HUES64 (cell line): ENCODE results near the gene ODF2L. TPM values are rescaled to one million over a fixed set of nuclear protein-coding genes. Genes with fewer than 3 reads are reported as not detected.

Experiments used
- H3K27ac ChIP-seq: 2 replicates; pipeline ENCODE4 v1.7.0; 2013; ENCODE audit warnings: low read depth, low read length, inconsistent platforms
- H3K27me3 ChIP-seq: 2 replicates; pipeline ENCODE4 v1.6.1; 2013; ENCODE audit warnings: mild to moderate bottlenecking, low read length; ENCODE audit not compliant: insufficient read depth
- H3K36me3 ChIP-seq: 2 replicates; pipeline ENCODE4 v1.6.1; 2013; ENCODE audit warnings: mild to moderate bottlenecking, low read length; ENCODE audit not compliant: insufficient read depth
- H3K4me1 ChIP-seq: 2 replicates; pipeline ENCODE4 v1.6.1; 2013; ENCODE audit warnings: mild to moderate bottlenecking, low read length, moderate library complexity; ENCODE audit not compliant: insufficient read depth
- H3K4me3 ChIP-seq: 2 replicates; pipeline ENCODE4 v1.5.1; 2013; ENCODE audit warnings: mild to moderate bottlenecking, low read length, moderate library complexity
- H3K9ac ChIP-seq: 2 replicates; pipeline ENCODE4 v1.6.1; 2013; ENCODE audit warnings: mild to moderate bottlenecking, low read depth, low read length
- H3K9me3 ChIP-seq: 2 replicates; pipeline ENCODE4 v1.6.1; 2013; ENCODE audit warnings: low read depth, low read length; ENCODE audit not compliant: insufficient read depth
- WGBS: fragments of 150-250, 120-280 bp; methylation state at CpG from one replicate; pipeline ENCODE4 v1.1.7; 2013; ENCODE audit warnings: missing lambda C conversion rate; 5-methylcytosine and 5-hydroxymethylcytosine counted together
- polyA plus RNA-seq, 2 experiments: library from polyadenylated mRNA; stranded (reverse); fragments of 50-300 nt; gene quantifications; one replicate each; pipeline ENCODE4 v1.2.3, GENCODE V29; 2013

ODF2L gene
- 22.0 TPM for polyA plus RNA-seq (2013, experiment 1 of 2)
- polyA plus RNA-seq (2013, experiment 2 of 2), result 19.7 TPM

DNA sequence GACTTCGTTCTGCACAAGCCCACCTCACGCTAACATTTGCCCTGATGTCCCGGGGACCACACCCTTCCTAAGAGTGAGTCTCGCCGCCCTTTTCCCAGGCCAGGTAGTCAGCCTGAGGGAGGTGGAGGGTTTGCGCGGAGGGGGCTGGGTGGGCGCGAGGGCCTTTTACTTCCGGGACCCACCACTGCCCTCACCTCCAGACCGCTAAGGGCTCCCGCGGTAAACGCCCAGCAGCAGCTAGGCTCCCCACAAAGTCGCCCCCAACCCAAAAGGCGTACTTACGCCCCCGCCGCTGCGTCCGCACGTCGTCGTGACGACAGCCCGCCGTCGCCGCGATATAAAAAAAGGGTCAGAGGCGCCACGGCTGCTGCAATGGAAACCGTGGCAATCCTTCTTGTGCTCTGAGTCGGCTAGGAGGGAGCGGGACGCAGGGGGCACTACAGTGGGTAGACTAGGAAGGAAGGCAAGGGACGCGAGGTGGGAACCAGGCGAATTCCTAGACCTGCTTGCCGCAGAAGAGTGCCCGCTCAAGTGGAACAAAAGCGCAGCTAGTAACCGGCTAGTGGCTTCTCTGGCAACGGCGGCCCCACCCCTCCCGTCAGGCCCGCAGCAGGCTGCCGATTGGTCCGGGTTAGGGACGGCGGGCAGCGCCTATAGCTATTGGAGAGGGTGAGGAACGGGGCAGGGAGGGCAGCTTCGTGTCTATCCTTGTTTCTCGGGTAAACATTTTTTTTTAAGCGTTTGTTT is at the start of gene ODF2L:
Gene ODF2L, minus strand, starts transcription at position 573 of the 747 bp plus-strand sequence. CDS start 9,296 bp downstream, outside the sequence.
- peaks cover 7% of the 10 kb centered on the region for H3K4me1 ChIP-seq
- H3K36me3 ChIP-seq, result no peaks in the 10 kb centered on the region
- no peaks in the 10 kb centered on the region for H3K9me3 ChIP-seq
- peak within 1 kb of the TSS; percentile 86 for H3K9ac ChIP-seq
- peak within 1 kb of the TSS; percentile 96 for H3K4me3 ChIP-seq
- under 1% methylated on average over 51 of the region's 56 CpGs for WGBS
- peak within 1 kb of the TSS; percentile 89 for H3K27ac ChIP-seq
- H3K27me3 ChIP-seq, result 0 out of 2 replicates have a peak, but pooled peaks cover 6% of the 10 kb centered on the region

- H3K36me3 ChIP-seq, result no peaks in the 10 kb centered on the region
Observed at GRCh38 chr1:86445919-86446318, 49.8 kb upstream of the ODF2L start.

GRCh38 chr1:86441997-86442396 is 45.9 kb upstream of the ODF2L start:
- no peak overlapping the region for H3K4me3 ChIP-seq
- no CpG with 5 or more reads among the region's 1 CpG for WGBS
- no peaks in the 10 kb centered on the region for H3K36me3 ChIP-seq
- no peaks in the 10 kb centered on the region for H3K9me3 ChIP-seq
- H3K27ac ChIP-seq, result no peak overlapping the region
- no peak overlapping the region for H3K9ac ChIP-seq
- no peaks in the 10 kb centered on the region for H3K4me1 ChIP-seq
- no peaks in the 10 kb centered on the region for H3K27me3 ChIP-seq

More at GRCh38 chr1:86445919-86446318, 49.8 kb upstream of the ODF2L start:
- no peaks in the 10 kb centered on the region for H3K9me3 ChIP-seq
- no peak overlapping the region for H3K9ac ChIP-seq
- H3K4me1 ChIP-seq, result no peaks in the 10 kb centered on the region
- no peak overlapping the region for H3K4me3 ChIP-seq
- no peaks in the 10 kb centered on the region for H3K27me3 ChIP-seq
- WGBS, result 91% methylated on average over 1 of the region's 1 CpG
- no peak overlapping the region for H3K27ac ChIP-seq

DNA sequence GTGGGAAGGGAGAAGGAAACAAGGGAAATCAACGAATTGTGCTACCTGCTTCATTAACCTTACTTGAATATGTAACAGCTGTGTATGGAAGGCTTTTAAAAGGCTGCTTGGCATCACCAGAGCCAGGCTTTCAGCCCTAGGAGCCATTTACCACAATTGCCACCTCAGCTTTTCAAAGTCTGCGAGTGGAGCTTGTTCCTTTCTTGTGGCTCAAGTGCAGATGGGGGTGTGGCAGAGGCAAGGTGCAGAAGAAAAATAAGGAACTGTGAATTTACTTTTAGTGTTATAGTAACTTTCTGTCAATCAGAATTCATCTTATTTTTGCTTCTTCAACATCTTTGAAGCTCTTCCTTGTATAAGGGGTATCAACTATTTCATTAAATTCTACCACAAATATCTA is 45.5 kb upstream of the ODF2L start:
- no peak overlapping the region for H3K27ac ChIP-seq
- no peaks in the 10 kb centered on the region for H3K4me1 ChIP-seq
- H3K9ac ChIP-seq, result no peak overlapping the region
- H3K9me3 ChIP-seq, result no peaks in the 10 kb centered on the region
- WGBS, result 71% methylated on average over 1 of the region's 2 CpGs
- no peaks in the 10 kb centered on the region for H3K27me3 ChIP-seq
- H3K36me3 ChIP-seq, result no peaks in the 10 kb centered on the region
- no peak overlapping the region for H3K4me3 ChIP-seq

DNA sequence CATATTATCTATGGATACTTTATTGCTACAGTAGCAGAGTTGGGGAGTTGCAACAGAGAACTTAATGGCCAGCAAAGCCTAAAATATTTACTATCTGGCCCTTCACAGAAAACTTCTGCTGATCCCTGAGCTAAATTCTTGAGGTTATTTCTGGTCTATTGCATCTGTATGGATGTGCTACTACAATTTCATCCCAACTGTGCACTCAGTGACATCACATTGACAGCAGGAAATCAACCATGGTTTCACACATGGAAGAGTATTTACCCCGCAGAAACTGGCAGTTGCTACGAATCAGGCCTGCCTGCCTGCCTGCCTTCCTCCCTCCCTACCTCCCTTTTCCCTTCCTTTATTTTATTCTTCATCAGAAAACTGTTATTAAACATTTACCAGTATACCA is 39.9 kb upstream of the ODF2L start:
- Histone ChIP-seq H3K4me3 (no peak overlapping the region), H3K36me3 (no peaks in the 10 kb centered on the region), H3K9me3 (no peaks in the 10 kb centered on the region), H3K27me3 (no peaks in the 10 kb centered on the region), H3K4me1 (no peaks in the 10 kb centered on the region), H3K27ac (no peak overlapping the region), H3K9ac (no peak overlapping the region)
- WGBS, result 86% methylated on average over 2 of the region's 2 CpGs

GRCh38 chr1:86435327-86435726 is 39.2 kb upstream of the ODF2L start:
- Histone ChIP-seq H3K4me1 (no peaks in the 10 kb centered on the region), H3K9me3 (no peaks in the 10 kb centered on the region), H3K9ac (no peak overlapping the region), H3K36me3 (no peaks in the 10 kb centered on the region), H3K27me3 (no peaks in the 10 kb centered on the region), H3K27ac (no peak overlapping the region), H3K4me3 (no peak overlapping the region)
- WGBS, result 85% methylated on average over 1 of the region's 2 CpGs

GRCh38 chr1:86434059-86434458 is 37.9 kb upstream of the ODF2L start:
- no peaks in the 10 kb centered on the region for H3K9me3 ChIP-seq
- H3K36me3 ChIP-seq, result no peaks in the 10 kb centered on the region
- H3K27me3 ChIP-seq, result no peaks in the 10 kb centered on the region
- H3K4me1 ChIP-seq, result no peaks in the 10 kb centered on the region
- H3K9ac ChIP-seq, result no peak overlapping the region
- no peak overlapping the region for H3K27ac ChIP-seq
- no peak overlapping the region for H3K4me3 ChIP-seq

DNA sequence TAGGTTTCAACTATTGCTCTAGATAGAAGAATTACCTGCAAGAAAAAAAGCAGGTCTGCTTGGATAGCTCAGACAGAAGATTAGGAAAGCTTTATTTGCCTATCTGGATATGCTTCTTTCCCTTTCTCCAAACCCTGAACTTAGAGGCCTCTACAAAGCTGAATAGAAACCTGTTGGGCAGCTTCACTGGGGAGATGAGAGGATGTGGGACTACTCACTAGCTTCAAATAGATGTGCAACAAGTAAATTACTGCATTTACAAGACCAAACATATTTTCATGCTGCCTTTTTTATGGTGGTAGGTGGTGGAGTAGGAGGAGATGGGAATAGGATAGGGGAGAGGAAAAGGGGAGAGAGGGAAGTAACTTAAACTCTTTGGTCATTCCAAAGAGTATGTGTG is 34.3 kb upstream of the ODF2L start:
- Histone ChIP-seq H3K4me1 (no peaks in the 10 kb centered on the region), H3K36me3 (no peaks in the 10 kb centered on the region), H3K9me3 (no peaks in the 10 kb centered on the region), H3K27me3 (no peaks in the 10 kb centered on the region), H3K4me3 (no peak overlapping the region), H3K9ac (no peak overlapping the region), H3K27ac (no peak overlapping the region)

GRCh38 chr1:86429835-86430234 is 33.7 kb upstream of the ODF2L start:
- 95% methylated on average over 3 of the region's 3 CpGs for WGBS

GRCh38 chr1:86429122-86429725 is 33.1 kb upstream of the ODF2L start:
- Histone ChIP-seq H3K27me3 (no peaks in the 10 kb centered on the region), H3K4me1 (no peaks in the 10 kb centered on the region), H3K27ac (no peak overlapping the region), H3K4me3 (no peak overlapping the region), H3K36me3 (no peaks in the 10 kb centered on the region), H3K9ac (no peak overlapping the region), H3K9me3 (no peaks in the 10 kb centered on the region)
- WGBS, result 96% methylated on average over 6 of the region's 7 CpGs

More at GRCh38 chr1:86429835-86430234, 33.7 kb upstream of the ODF2L start:
- no peaks in the 10 kb centered on the region for H3K4me1 ChIP-seq
- H3K36me3 ChIP-seq, result no peaks in the 10 kb centered on the region
- no peak overlapping the region for H3K9ac ChIP-seq
- no peak overlapping the region for H3K4me3 ChIP-seq
- no peaks in the 10 kb centered on the region for H3K9me3 ChIP-seq
- no peaks in the 10 kb centered on the region for H3K27me3 ChIP-seq
- no peak overlapping the region for H3K27ac ChIP-seq

DNA sequence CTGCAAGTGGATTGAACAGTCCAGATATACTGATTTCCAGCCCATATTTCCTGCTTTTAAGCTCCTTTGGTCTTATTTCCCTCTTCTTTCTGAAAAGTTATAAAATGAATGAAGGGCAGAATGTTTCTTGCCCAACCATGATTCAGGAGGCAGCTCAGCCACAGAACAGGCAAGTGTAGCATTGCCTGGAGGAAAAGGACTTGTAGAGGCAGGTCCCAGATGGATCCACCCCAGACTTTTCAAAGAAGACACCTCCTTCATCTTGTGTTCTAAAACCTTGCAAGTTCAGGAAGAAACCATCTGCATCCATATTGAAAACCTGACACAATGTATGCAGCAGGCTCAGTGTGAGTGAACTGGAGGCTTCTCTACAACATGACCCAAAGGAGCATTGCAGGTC is 27.8 kb upstream of the ODF2L start, which contains the start of gene CLCA2:
Gene CLCA2, plus strand, starts transcription at position 299 of the 400 bp plus-strand sequence. Its CDS starts 77 bp downstream, at position 376.
- Histone ChIP-seq H3K4me1 (peaks cover 5% of the 10 kb centered on the region; the same call in 1 of the 2 replicates), H3K27me3 (no peaks in the 10 kb centered on the region), H3K36me3 (no peaks in the 10 kb centered on the region), H3K9ac (no peak within 1 kb of the TSS), H3K9me3 (no peaks in the 10 kb centered on the region), H3K27ac (no peak within 1 kb of the TSS), H3K4me3 (no peak within 1 kb of the TSS)
